Measurements from ENCODE around the gene CDH4. TPM values are rescaled to one million over a fixed set of nuclear protein-coding genes. Genes with fewer than 3 reads are reported as not detected.

The CDH4 gene
- total RNA-seq, 1 experiment from 2014 or later: 5.3 TPM

GRCh38 chr20:61743606-61744005 lies 491.5 kb downstream of the CDH4 start (continued):
- TF ChIP-seq ELF4 (CRISPR knock-in tag; IDR thresholded peaks at IDR 0.05; ENCODE audit: low read depth): no peak
- TF ChIP-seq EMX1 (CRISPR knock-in tag; IDR thresholded peaks at IDR 0.05): no peak
- TF ChIP-seq ATF6 (CRISPR knock-in tag; IDR thresholded peaks at IDR 0.05): no peak
- no peak for TF ChIP-seq ESRRA (CRISPR knock-in tag; IDR thresholded peaks at IDR 0.05; ENCODE audit: borderline replicate concordance)

- ChIA-PET CTCF (no interaction called here), POLR2A (no interaction called here)
- Mint-ChIP-seq H3K4me3 (no peak overlapping the region), H3K27me3 (ENCODE audit: low read depth) (peaks cover 4% of the 10 kb centered on the region), H3K27ac (no peak overlapping the region), H3K36me3 (peaks cover under 1% of the 10 kb centered on the region; the same call in 1 of the 2 replicates), H3K9me3 (peaks cover 4% of the 10 kb centered on the region), H3K4me1 (no peaks in the 10 kb centered on the region)
- no peak for ATAC-seq
- no peak for DNase-seq (ENCODE audit: low spot score)
- TF ChIP-seq NFATC4 (CRISPR knock-in tag; IDR thresholded peaks at IDR 0.05) (no peak), ZNF512 (CRISPR knock-in tag; IDR thresholded peaks at IDR 0.05; ENCODE audit: borderline replicate concordance) (no peak)
Observed at GRCh38 chr20:61744691-61745396, 492.8 kb downstream of the CDH4 start.

GRCh38 chr20:61745397-61746146 lies 493.5 kb downstream of the CDH4 start:
- peaks cover 11% of the 10 kb centered on the region for H3K9me3 Mint-ChIP-seq
- CTCF ChIA-PET: no interaction called here
- POLR2A ChIA-PET: no interaction called here
- H3K36me3 Mint-ChIP-seq: peaks cover 8% of the 10 kb centered on the region
- TF ChIP-seq ZNF532 (CRISPR knock-in tag; IDR thresholded peaks at IDR 0.05; ENCODE audit: borderline replicate concordance): no peak
- TF ChIP-seq MAX (CRISPR knock-in tag; IDR thresholded peaks at IDR 0.05): no peak
- no peak for TF ChIP-seq ZNF396 (CRISPR knock-in tag; IDR thresholded peaks at IDR 0.05; ENCODE audit: borderline replicate concordance)
- TF ChIP-seq MLX (CRISPR knock-in tag; IDR thresholded peaks at IDR 0.05): no peak
- TF ChIP-seq NR3C1 (CRISPR knock-in tag; conservative IDR thresholded peaks at IDR 0.05; ENCODE audit: low read depth): no peak
- TF ChIP-seq CDX4 (CRISPR knock-in tag; IDR thresholded peaks at IDR 0.05; ENCODE audit: borderline replicate concordance): no peak
- TF ChIP-seq JUN (CRISPR knock-in tag; IDR thresholded peaks at IDR 0.05): no peak
- ATAC-seq (no peak), DNase-seq (ENCODE audit: low spot score) (no peak)
- no peaks in the 10 kb centered on the region for H3K4me1 Mint-ChIP-seq
- H3K4me3 Mint-ChIP-seq: no peak overlapping the region
- H3K27me3 Mint-ChIP-seq (ENCODE audit: low read depth): peaks cover 7% of the 10 kb centered on the region
- H3K27ac Mint-ChIP-seq: peak overlapping the region; percentile 60; the same call in 1 of the 2 replicates
